GM18507 (cell line): ENCODE results near the gene CAMK1G.

Experiments used
- DNase-seq: peaks from one replicate; pipeline ENCODE4 v3.0.0; 2011; ENCODE audit warnings: low read depth; ENCODE audit not compliant: insufficient read length; ENCODE audit errors: extremely low spot score
- FAIRE-seq: peaks from 2 replicates; lab custom pipeline; 2011; peaks lifted over from hg19 to GRCh38; lab: Jason Lieb, UNC

CAMK1G gene

DNA sequence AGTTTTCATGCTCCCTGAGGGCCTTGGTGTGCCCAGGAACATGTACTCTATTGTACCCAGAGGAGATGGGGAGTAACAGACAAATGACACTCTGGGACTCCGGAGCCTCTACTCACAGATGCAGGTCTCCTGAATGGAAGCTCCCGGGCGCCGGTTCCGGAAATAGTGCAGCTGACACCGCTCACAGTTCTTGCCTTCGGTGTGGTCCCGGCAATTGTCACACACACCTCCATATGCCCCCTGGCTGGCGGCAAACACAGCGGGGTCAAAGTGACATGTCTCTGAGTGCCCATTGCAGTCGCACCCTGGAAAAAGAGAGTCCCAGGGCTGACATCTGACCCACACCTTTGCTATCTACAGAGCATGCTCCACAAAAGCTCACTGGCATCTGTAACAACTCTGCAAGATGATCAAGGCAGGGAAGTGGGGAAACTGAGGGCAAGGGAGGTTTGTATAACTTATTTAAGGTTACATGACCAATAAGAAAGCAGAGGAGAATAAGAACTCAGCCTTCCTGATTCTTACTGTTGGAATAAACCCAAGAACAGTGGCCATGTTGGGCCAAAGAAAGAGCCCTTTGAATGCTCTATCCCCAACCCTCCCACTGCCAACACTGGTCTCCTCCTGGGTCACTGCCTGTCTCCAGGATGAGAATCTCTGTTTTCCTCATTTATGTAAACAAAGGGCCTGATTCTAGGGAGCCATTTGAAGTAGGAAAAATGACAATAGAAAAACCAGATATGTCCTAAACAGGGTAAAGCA, 46.3 kb downstream of the CAMK1G start:
- no peak for FAIRE-seq
- DNase-seq = no peak

DNA sequence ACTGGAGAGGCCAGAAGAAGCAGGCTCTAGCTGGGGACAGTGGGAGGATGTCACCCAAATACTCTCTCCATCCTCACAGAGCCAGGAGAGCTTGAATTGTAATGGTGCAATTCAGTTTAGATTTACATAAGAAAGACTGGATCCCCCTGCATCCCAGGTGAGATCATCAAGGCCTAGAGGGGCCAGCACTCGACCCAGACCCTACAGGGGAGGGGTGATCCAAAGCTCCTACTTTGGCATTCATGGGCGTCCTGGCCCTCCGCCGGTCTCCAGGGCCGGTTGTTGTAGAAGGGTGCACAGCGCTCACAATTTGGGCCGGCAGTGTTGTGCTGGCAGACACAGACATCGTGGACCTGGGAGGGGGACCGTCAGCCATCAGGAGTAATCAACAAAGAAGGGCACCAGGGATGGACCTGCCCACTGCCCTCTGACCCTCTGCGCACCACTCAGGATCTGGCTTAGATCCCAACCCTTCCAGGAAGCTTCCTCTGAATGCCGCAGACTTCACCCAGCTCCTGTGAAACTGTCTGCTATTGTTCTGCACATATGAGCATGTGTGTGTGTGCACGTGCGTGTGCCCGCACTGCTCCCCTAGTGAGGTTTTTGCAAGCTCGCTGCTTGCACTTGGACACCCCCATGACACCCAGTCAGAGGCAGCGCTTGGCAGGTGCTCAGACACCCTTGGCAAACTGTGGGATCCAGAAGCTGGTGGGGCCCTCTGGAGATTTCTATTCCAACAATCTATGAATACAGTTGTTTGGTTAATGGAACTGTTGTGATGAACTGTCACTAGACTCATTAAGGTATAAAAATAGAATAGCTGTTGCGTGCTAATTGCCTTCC, 47.1 kb downstream of the CAMK1G start:
- no peak for FAIRE-seq
- DNase-seq = no peak

GRCh38 chr1:209633335-209633997, 50.0 kb downstream of the CAMK1G start:
- DNase-seq (no peak), FAIRE-seq (no peak)

GRCh38 chr1:209634005-209634737, 50.7 kb downstream of the CAMK1G start:
- FAIRE-seq (no peak), DNase-seq (no peak)

DNA sequence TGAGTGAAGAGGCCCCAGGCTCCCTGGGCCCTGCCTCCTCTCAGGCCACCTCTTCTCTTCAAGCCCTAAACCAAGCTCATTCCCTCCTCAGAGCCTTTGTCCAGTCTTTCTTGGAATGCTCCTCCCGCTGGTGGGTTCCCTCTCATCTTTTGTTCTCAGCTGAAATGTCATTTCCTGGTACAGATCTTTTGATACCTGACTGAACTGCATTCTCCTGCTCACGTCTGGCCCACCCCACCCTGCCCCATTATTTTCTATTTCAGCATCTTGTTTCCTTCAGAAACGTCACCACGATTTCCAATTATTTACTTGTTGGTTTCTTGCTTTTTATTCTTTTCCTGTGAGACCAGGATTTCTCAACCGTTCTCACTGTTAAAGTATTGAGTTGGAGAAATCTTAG, 52.3 kb downstream of the CAMK1G start:
- no peak for FAIRE-seq
- no peak for DNase-seq

DNA sequence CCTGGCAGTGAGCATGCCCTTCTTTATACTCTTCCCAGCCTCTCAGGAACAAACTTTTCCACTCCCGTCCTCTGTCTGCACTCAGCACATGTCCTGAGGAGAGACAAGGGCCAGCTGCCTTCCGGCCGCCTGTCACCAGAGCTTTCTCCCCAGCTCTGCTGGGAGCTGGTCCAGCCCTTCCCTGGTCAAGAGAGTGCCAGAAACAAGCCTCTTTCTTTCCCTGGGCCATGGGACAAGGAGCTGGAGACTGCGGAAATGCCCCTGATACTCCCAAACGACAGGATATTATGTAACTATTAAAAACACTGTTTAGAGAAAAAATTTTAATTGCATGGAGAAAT, 58.3 kb downstream of the CAMK1G start:
- DNase-seq (no peak), FAIRE-seq (no peak)

- DNase-seq = no peak
- FAIRE-seq = no peak
Observed at GRCh38 chr1:209642816-209643215, 59.3 kb downstream of the CAMK1G start.

DNA sequence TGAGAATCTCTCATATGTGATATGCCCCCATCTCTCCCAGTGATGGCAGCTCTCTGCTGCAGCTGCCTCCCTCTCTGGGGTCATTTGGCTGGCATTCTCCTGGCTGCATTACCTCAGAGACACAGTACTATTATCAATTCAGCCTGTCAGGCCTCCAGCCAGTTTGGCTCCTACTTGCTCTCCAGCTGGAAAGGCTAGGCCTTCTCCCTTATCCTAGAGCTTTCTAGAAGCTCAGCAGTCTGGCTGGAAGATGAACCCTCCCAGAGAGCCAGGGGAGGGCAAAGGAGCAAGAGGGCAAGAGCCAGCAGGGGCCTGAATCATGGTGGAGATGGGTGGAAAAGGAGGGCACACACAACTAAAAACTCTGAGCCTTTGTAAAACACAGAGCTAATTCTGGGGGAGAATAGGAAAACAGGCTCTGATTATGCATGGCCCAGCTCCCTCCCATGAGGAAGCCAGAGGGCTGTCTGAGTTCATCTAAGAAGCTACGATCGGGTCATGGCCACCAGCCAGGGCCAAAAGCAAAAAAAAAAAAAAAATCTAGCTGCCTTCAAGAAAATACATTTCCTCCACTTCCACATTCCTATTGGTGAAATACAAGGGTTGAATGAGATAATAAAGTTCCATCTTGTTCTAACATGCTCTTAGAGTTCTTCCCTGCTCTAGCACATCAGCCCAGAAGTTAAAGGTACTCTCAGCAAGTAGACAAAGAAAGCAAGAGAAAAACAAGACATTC, 59.9 kb downstream of the CAMK1G start:
- FAIRE-seq (no peak), DNase-seq (no peak)

- FAIRE-seq (no peak), DNase-seq (no peak)
Observed at GRCh38 chr1:209645574-209646452, 62.3 kb downstream of the CAMK1G start.

DNA sequence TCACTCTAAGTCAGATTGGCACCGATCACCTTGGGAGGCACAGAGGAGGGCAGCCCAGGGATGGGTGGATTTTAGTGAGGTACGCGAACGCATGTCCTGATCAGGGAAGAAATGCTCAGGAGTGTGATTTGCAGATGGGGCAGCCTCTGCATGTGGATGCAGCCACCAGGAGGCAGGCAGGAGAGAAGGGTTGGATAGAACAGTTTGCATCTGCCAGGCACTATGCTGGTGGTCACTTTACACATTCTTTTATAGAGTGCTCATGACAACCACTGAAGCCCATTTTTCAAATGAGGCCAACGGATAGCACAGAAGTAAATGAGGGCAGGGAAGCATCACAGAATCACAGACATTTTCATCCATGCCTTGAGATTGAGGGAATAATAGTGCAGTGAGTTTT, 63.0 kb downstream of the CAMK1G start:
- FAIRE-seq (no peak), DNase-seq (no peak)

DNA sequence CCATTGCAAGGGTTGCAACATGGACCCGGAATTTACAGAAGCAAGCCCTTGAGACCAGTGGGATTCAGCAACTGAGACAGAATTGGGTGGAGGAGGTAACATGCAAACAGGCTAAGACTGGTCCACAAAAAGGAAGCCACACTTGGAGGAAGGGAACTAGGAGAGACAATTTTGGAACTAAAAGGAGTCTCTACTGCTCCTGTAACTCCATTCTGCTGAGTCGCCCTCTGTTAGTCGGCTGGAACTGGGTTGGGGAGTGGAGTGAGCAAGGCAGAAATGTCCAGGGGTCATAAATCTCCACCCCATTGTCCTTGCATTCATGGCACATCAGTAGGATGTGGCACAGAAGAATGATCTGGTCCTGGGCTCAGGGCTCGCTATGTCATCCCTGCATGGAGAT, 63.6 kb downstream of the CAMK1G start:
- DNase-seq = no peak
- FAIRE-seq = no peak

DNA sequence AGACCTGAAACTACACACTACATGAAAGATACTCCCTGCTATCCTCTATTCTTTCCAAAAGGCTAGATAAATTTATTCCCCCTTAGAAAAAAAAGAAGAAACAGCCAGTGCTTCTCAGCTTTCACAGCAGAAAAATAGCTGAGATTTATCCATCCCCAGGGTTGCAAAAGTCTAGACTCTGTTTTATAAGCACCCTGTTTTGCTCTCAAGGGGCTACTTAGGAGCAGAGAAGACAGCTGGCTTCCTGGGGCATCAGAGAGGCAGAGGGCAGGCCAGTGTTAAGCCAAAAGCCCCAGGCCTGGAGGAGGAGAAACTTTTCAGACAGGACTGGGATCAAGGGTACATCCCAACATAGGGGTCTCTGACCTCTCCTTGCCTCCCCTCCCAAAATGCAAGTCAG, 64.8 kb downstream of the CAMK1G start:
- FAIRE-seq (no peak), DNase-seq (no peak)

- FAIRE-seq (no peak), DNase-seq (no peak)
Observed at GRCh38 chr1:209648931-209649776, 65.6 kb downstream of the CAMK1G start.

DNA sequence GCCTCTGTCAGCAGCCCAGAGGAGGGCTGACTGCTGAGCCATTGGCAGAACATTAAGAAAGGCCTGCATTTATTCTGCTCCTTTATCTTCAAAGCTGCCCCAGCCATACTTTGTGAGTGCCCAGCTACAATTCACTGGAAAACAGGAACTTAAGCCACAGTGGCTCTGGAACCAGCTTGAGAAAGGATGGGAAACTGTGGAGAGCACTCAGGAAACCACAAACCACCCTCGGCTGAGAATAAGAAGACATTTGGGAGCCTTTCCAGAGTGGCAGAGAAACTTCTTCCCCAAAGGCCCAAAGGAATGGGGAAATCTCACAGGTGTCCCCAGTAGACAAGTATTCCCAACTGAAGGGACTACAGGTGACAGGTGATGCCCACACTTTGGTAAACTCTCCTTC, 66.9 kb downstream of the CAMK1G start:
- FAIRE-seq = no peak

GRCh38 chr1:209651138-209651587, 67.6 kb downstream of the CAMK1G start:
- FAIRE-seq (peak; percentile 58), DNase-seq (no peak)

More for the DNA sequence above, 66.9 kb downstream of the CAMK1G start:
- DNase-seq = no peak

DNA sequence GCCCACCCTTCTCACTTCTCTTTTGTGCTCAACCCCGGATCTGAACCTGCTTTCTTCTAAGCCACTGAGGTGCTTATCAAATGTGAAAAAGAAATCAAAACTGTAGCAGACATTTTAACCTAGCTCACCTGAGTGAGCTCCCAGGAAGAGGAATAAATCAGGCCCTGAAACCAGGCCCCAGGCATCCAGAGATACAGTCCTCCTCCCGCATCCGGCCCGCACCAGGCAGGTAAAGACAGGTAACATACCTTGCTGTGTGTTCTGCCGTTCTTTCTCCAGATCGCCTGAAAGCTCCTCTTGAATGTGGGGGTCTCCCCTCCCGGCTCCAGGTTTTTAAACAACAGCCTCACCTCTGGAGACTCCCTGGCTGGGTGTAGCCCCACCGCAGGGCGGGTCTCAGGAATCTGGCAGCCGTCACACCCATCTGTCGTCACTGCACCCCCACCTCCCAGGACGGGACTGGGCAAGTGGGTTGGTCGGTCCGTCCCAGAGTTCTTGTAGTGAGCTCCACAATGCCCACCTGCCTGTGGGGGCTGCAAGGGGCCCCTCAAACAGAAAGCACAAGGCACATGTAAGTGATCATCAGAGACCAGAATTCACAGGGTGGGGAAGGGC, 68.7 kb downstream of the CAMK1G start, which contains the start of gene LAMB3:
LAMB3 (minus strand) TSS at position 305 of the 615 bp plus-strand sequence. CDS start 1,481 bp downstream, outside the sequence.
- FAIRE-seq (no peak), DNase-seq (no peak)
